Skeletal muscle tissue (tissue), 4 donors: ENCODE measurements around the gene KIF27. TPM values are rescaled to one million over a fixed set of nuclear protein-coding genes. Genes with fewer than 3 reads are reported as not detected.
"Not testable (repeated sequence)": the region's sequence is repeated elsewhere in the genome, so short reads cannot be mapped to it uniquely, and the experiment has no call there.

ENCODE experiments used
- H3K27ac ChIP-seq: one replicate; pipeline ENCODE4 v1.7.0; 2013; ENCODE audit warnings: mild to moderate bottlenecking, low read depth, low read length, inconsistent platforms
- H3K27me3 ChIP-seq, 3 donors: one replicate each; pipeline ENCODE4 v1.7.0; 2013; ENCODE audit warnings: low read length in 3 of 3; ENCODE audit not compliant: control insufficient read depth in 3 of 3, insufficient read depth in 3 of 3
- H3K36me3 ChIP-seq, 3 donors: one replicate each; pipeline ENCODE4 v1.7.0; 2013; ENCODE audit warnings: low read length in 3 of 3; ENCODE audit not compliant: control insufficient read depth in 3 of 3, insufficient read depth in 3 of 3
- H3K4me1 ChIP-seq, 3 donors: one replicate each; pipeline ENCODE4 v1.7.0; 2013; ENCODE audit warnings: low read length in 3 of 3, mild to moderate bottlenecking in 3 of 3; ENCODE audit not compliant: control insufficient read depth in 3 of 3, insufficient read depth in 3 of 3
- H3K4me3 ChIP-seq, 3 donors: one replicate each; pipeline ENCODE4 v1.7.0; 2013; ENCODE audit warnings: low read length in 3 of 3
- H3K9ac ChIP-seq, 3 donors: one replicate each; pipeline ENCODE4 v1.7.0; 2013; ENCODE audit warnings: low read length in 3 of 3, mild to moderate bottlenecking in 3 of 3, moderate library complexity in 2 of 3, low read depth in 1 of 3
- H3K9me3 ChIP-seq, 3 donors: one replicate each; pipeline ENCODE4 v1.7.0; 2013; ENCODE audit warnings: low read length in 3 of 3; ENCODE audit not compliant: control insufficient read depth in 3 of 3
- total RNA-seq: library from RNA; depleted of rRNA; stranded (reverse); fragments of >200 nt; gene quantifications from one replicate; pipeline ENCODE4 v1.2.3, GENCODE V29; 2014
- donor health status: Osteomylitis.

Gene KIF27
- total RNA-seq, 1 donor from 2014 or later, result 6.3 TPM

- H3K9ac ChIP-seq, result no peak overlapping the region
- no peaks in the 10 kb centered on the region for H3K9me3 ChIP-seq
- no peak overlapping the region for H3K27ac ChIP-seq
- H3K36me3 ChIP-seq, result no peaks in the 10 kb centered on the region
- no peaks in the 10 kb centered on the region for H3K27me3 ChIP-seq
- peaks cover 3 to 19% (median 15%) of the 10 kb centered on the region in 3 donors for H3K4me1 ChIP-seq
- no peak overlapping the region for H3K4me3 ChIP-seq
Observed at GRCh38 chr9:83959061-83959460, 37.8 kb upstream of the KIF27 start.

- H3K4me1 ChIP-seq, result peaks cover 3 to 19% (median 15%) of the 10 kb centered on the region in 3 donors
- peak overlapping the region; percentile 90 to 95 (median 93) for H3K4me3 ChIP-seq
- H3K9me3 ChIP-seq, result no peaks in the 10 kb centered on the region
- H3K27me3 ChIP-seq, result no peaks in the 10 kb centered on the region
- peak overlapping the region; percentile 83 for H3K27ac ChIP-seq
- H3K36me3 ChIP-seq, result peaks cover 0 to under 1% (median 0%) of the 10 kb centered on the region in 3 donors
- peak overlapping the region; percentile 92 to 96 (median 93) for H3K9ac ChIP-seq
Observed at GRCh38 chr9:83957248-83957513, 35.9 kb upstream of the KIF27 start.

GRCh38 chr9:83956436-83957247 lies 35.4 kb upstream of the KIF27 start:
- peaks cover 0 to 4% (median 4%) of the 10 kb centered on the region in 3 donors for H3K36me3 ChIP-seq

GRCh38 chr9:83956086-83956435 lies 34.8 kb upstream of the KIF27 start:
- H3K36me3 ChIP-seq, result peaks cover 0 to 4% (median 4%) of the 10 kb centered on the region in 3 donors
- peak overlapping the region; percentile 92 to 96 (median 93) for H3K9ac ChIP-seq
- H3K4me1 ChIP-seq, result peaks cover 3 to 19% (median 15%) of the 10 kb centered on the region in 3 donors
- H3K27ac ChIP-seq, result peak overlapping the region; percentile 83
- H3K9me3 ChIP-seq, result no peaks in the 10 kb centered on the region
- H3K4me3 ChIP-seq, result peak overlapping the region; percentile 90 to 95 (median 93)
- no peaks in the 10 kb centered on the region for H3K27me3 ChIP-seq

More at GRCh38 chr9:83956436-83957247, 35.4 kb upstream of the KIF27 start:
- Histone ChIP-seq H3K27ac (peak overlapping the region; percentile 83), H3K4me1 (peaks cover 3 to 19% (median 15%) of the 10 kb centered on the region in 3 donors), H3K9me3 (no peaks in the 10 kb centered on the region), H3K4me3 (peak overlapping the region; percentile 90 to 95 (median 93)), H3K27me3 (no peaks in the 10 kb centered on the region), H3K9ac (peak overlapping the region; percentile 92 to 96 (median 93))

GRCh38 chr9:83948096-83948495 lies 26.9 kb upstream of the KIF27 start:
- H3K36me3 ChIP-seq, result peaks cover 3 to 15% (median 10%) of the 10 kb centered on the region in 3 donors

GRCh38 chr9:83940590-83941303 lies 19.5 kb upstream of the KIF27 start:
- H3K36me3 ChIP-seq, result peaks cover 3 to 30% (median 28%) of the 10 kb centered on the region in 3 donors
- no peak overlapping the region for H3K4me3 ChIP-seq
- no peak overlapping the region for H3K27ac ChIP-seq
- H3K4me1 ChIP-seq, result peaks cover 0 to 11% (median 2%) of the 10 kb centered on the region in 3 donors
- no peaks in the 10 kb centered on the region for H3K27me3 ChIP-seq
- no peaks in the 10 kb centered on the region for H3K9me3 ChIP-seq
- peak overlapping the region in 1 of 3 donors; percentile 20 for H3K9ac ChIP-seq

More at GRCh38 chr9:83948096-83948495, 26.9 kb upstream of the KIF27 start:
- H3K9ac ChIP-seq, H3K27ac ChIP-seq, H3K27me3 ChIP-seq, H3K4me3 ChIP-seq, H3K4me1 ChIP-seq, H3K9me3 ChIP-seq: not testable (repeated sequence)

GRCh38 chr9:83937861-83938455 lies 16.7 kb upstream of the KIF27 start:
- H3K9ac ChIP-seq, result no peak overlapping the region
- no peak overlapping the region for H3K27ac ChIP-seq
- H3K36me3 ChIP-seq, result peaks cover 0 to 26% (median 17%) of the 10 kb centered on the region in 3 donors

GRCh38 chr9:83936523-83936922 lies 15.3 kb upstream of the KIF27 start:
- Histone ChIP-seq H3K9ac (no peak overlapping the region), H3K4me3 (no peak overlapping the region), H3K4me1 (peaks cover 8 to 28% (median 11%) of the 10 kb centered on the region in 3 donors), H3K36me3 (peaks cover 0 to 21% (median 11%) of the 10 kb centered on the region in 3 donors), H3K27me3 (no peaks in the 10 kb centered on the region), H3K27ac (no peak overlapping the region), H3K9me3 (no peaks in the 10 kb centered on the region)

More at GRCh38 chr9:83937861-83938455, 16.7 kb upstream of the KIF27 start:
- peaks cover 8 to 28% (median 11%) of the 10 kb centered on the region in 3 donors for H3K4me1 ChIP-seq
- no peaks in the 10 kb centered on the region for H3K9me3 ChIP-seq
- H3K27me3 ChIP-seq, result no peaks in the 10 kb centered on the region
- H3K4me3 ChIP-seq, result no peak overlapping the region

- Histone ChIP-seq H3K27me3 (no peaks in the 10 kb centered on the region), H3K36me3 (peaks cover 0 to 13% (median 3%) of the 10 kb centered on the region in 3 donors), H3K9ac (no peak overlapping the region), H3K27ac (no peak overlapping the region), H3K4me3 (no peak overlapping the region), H3K4me1 (peaks cover 8 to 28% (median 11%) of the 10 kb centered on the region in 3 donors), H3K9me3 (no peaks in the 10 kb centered on the region)
Observed at GRCh38 chr9:83935276-83935935, 14.2 kb upstream of the KIF27 start.
